ENCODE results near the gene RASL11B. TPM values are rescaled to one million over a fixed set of nuclear protein-coding genes. Genes with fewer than 3 reads are reported as not detected.
"Not testable (repeated sequence)": the region's sequence is repeated elsewhere in the genome, so short reads cannot be mapped to it uniquely, and the experiment has no call there.

The RASL11B gene
- total RNA-seq, 1 donor from 2014 or later, result 11.3 TPM

GRCh38 chr4:52824270-52824602 lies 37.9 kb upstream of the RASL11B start:
- no peak overlapping the region for H3K27ac Mint-ChIP-seq (ENCODE audit: unreplicated experiment)

GRCh38 chr4:52824603-52825459 lies 37.3 kb upstream of the RASL11B start:
- no peaks in the 10 kb centered on the region for H3K36me3 Mint-ChIP-seq (ENCODE audit: low read depth)
- peaks cover 5% of the 10 kb centered on the region for H3K9me3 Mint-ChIP-seq
- H3K4me1 Mint-ChIP-seq, result peaks cover 15% of the 10 kb centered on the region
- H3K27ac Mint-ChIP-seq (ENCODE audit: unreplicated experiment), result peak overlapping the region; percentile 19
- no peak for DNase-seq (ENCODE audit: low read depth, low spot score)
- TF ChIP-seq CTCF (conservative IDR thresholded peaks at IDR 0.05), result no peak
- H3K27me3 Mint-ChIP-seq (ENCODE audit: low read depth), result no peaks in the 10 kb centered on the region
- H3K4me3 Mint-ChIP-seq, result no peak overlapping the region

More at GRCh38 chr4:52824270-52824602, 37.9 kb upstream of the RASL11B start:
- Mint-ChIP-seq H3K36me3 (ENCODE audit: low read depth) (no peaks in the 10 kb centered on the region), H3K9me3 (peaks cover 5% of the 10 kb centered on the region), H3K4me1 (peaks cover 15% of the 10 kb centered on the region), H3K4me3 (no peak overlapping the region), H3K27me3 (ENCODE audit: low read depth) (no peaks in the 10 kb centered on the region)
- DNase-seq (ENCODE audit: low read depth, low spot score), result no peak
- no peak for TF ChIP-seq CTCF (conservative IDR thresholded peaks at IDR 0.05)

- no peak for DNase-seq (ENCODE audit: low read depth, low spot score)
- Mint-ChIP-seq H3K4me1 (peaks cover 15% of the 10 kb centered on the region), H3K27me3 (ENCODE audit: low read depth) (no peaks in the 10 kb centered on the region), H3K4me3 (no peak overlapping the region), H3K27ac (ENCODE audit: unreplicated experiment) (no peak overlapping the region), H3K36me3 (ENCODE audit: low read depth) (no peaks in the 10 kb centered on the region), H3K9me3 (peaks cover 5% of the 10 kb centered on the region)
- no peak for TF ChIP-seq CTCF (conservative IDR thresholded peaks at IDR 0.05)
Measured at GRCh38 chr4:52825460-52826090, 36.5 kb upstream of the RASL11B start.

- no peaks in the 10 kb centered on the region for H3K27me3 Mint-ChIP-seq (ENCODE audit: low read depth)
- H3K9me3 Mint-ChIP-seq, result peaks cover 2% of the 10 kb centered on the region
- no peak overlapping the region for H3K4me3 Mint-ChIP-seq
- H3K27ac Mint-ChIP-seq (ENCODE audit: unreplicated experiment), result no peak overlapping the region
- no peak for DNase-seq (ENCODE audit: low read depth, low spot score)
- no peak for TF ChIP-seq CTCF (conservative IDR thresholded peaks at IDR 0.05)
- H3K4me1 Mint-ChIP-seq, result peaks cover 10% of the 10 kb centered on the region
- no peaks in the 10 kb centered on the region for H3K36me3 Mint-ChIP-seq (ENCODE audit: low read depth)
Measured at GRCh38 chr4:52833941-52834525, 28.1 kb upstream of the RASL11B start.

GRCh38 chr4:52834641-52835456 lies 27.3 kb upstream of the RASL11B start:
- H3K4me1 Mint-ChIP-seq, result peaks cover 17% of the 10 kb centered on the region
- not testable (repeated sequence) for H3K4me3 Mint-ChIP-seq; H3K27ac Mint-ChIP-seq (ENCODE audit: unreplicated experiment); H3K9me3 Mint-ChIP-seq; H3K27me3 Mint-ChIP-seq (ENCODE audit: low read depth); DNase-seq (ENCODE audit: low read depth, low spot score); H3K36me3 Mint-ChIP-seq (ENCODE audit: low read depth)
